Sigmoid colon (tissue), 7 donors: Measurements from ENCODE around the gene POMP. TPM values are rescaled to one million over a fixed set of nuclear protein-coding genes. Genes with fewer than 3 reads are reported as not detected.

Source experiments
- DNase-seq: peaks from one replicate; pipeline ENCODE4 v3.0.0-alpha.2; 2019
- H3K27ac ChIP-seq, 4 donors: fragments of 200-600 bp; sonication (generic); one replicate each; pipeline ENCODE4 v1.5.1; 2016 to 2019; ENCODE audit warnings: mild to moderate bottlenecking in 1 of 4
- H3K27me3 ChIP-seq, 3 donors: fragments of 200-600 bp; sonication (generic); one replicate each; pipeline ENCODE4 v1.5.1; 2019; ENCODE audit warnings: mild to moderate bottlenecking in 1 of 3
- H3K36me3 ChIP-seq, 4 donors: fragments of 200-600 bp; sonication (generic); one replicate each; pipeline ENCODE4 v1.5.1; 2016 to 2019
- H3K4me1 ChIP-seq, 4 donors: fragments of 200-600 bp; sonication (generic); one replicate each; pipeline ENCODE4 v1.5.1; 2017 to 2019
- H3K4me3 ChIP-seq, 4 donors: fragments of 200-600 bp; sonication (generic); one replicate each; pipeline ENCODE4 v1.5.1; 2017 to 2019; ENCODE audit warnings: mild to moderate bottlenecking in 2 of 4, moderate library complexity in 1 of 4
- H3K9me3 ChIP-seq, 4 donors: fragments of 200-600 bp in 3 of 4; sonication (generic) in 3 of 4; one replicate each; pipeline versions ENCODE4 v1.5.1 to v1.6.1; 2013 to 2019
- EP300 ChIP-seq, 4 donors: sonication (generic); formaldehyde crosslinking; IDR thresholded peaks; one replicate each; pipeline ENCODE4 v1.6.1; 2017; ENCODE audit warnings: antibody characterized with exemption in 4 of 4
- POLR2A ChIP-seq, 2 donors: fragments of 450-650 bp; IDR thresholded peaks; one replicate each; pipeline ENCODE4 v1.6.1; 2016; ENCODE audit warnings: antibody characterized with exemption in 2 of 2, mild to moderate bottlenecking in 2 of 2, moderate library complexity in 2 of 2
- POLR2AphosphoS5 ChIP-seq, 4 donors: sonication (generic); formaldehyde crosslinking; IDR thresholded peaks; one replicate each; pipeline ENCODE4 v1.6.1; 2017; ENCODE audit warnings: antibody characterized with exemption in 4 of 4
- WGBS, 2 donors: extraction: QIAGEN DNeasy Blood & Tissue Kit; methylation state at CpG; one replicate each; pipeline ENCODE4 v1.1.7; 2013; 5-methylcytosine and 5-hydroxymethylcytosine counted together
- intact Hi-C: fragments of 100-400 bp; cut with DNase I; formaldehyde crosslinking; loops from one replicate; pipeline ENCODE4 v1.15.1; 2023
- polyA plus RNA-seq, 3 donors: library from polyadenylated mRNA; stranded (reverse); fragments of 200-250 nt; gene quantifications; one replicate each; pipeline ENCODE4 v1.2.3, GENCODE V29; 2013
- total RNA-seq, 4 donors: library from RNA; depleted of rRNA; stranded (reverse); fragments of >200 nt; gene quantifications; one replicate each; pipeline ENCODE4 v1.1.0, GENCODE V29; 2016
- TF ChIP-seq, protein P1 (sequence below), 4 experiments: fragments of 450-650 bp in 3 of 4; fragments of 200-600 bp in 1 of 4; IDR thresholded peaks; one replicate each; pipeline ENCODE4 v1.5.1; 2016 to 2019; ENCODE audit warnings: antibody characterized with exemption in 4 of 4, mild to moderate bottlenecking in 3 of 4, moderate library complexity in 2 of 4
- donor health status: healthy with polysubstance abuse.
- donor health status: Bipolar disorder and iron deficiency.
- donor health status: healthy.

Gene POMP
- total and polyA plus RNA-seq, 7 donors, result 38.6 to 163 (median 96.4) TPM

DNA sequence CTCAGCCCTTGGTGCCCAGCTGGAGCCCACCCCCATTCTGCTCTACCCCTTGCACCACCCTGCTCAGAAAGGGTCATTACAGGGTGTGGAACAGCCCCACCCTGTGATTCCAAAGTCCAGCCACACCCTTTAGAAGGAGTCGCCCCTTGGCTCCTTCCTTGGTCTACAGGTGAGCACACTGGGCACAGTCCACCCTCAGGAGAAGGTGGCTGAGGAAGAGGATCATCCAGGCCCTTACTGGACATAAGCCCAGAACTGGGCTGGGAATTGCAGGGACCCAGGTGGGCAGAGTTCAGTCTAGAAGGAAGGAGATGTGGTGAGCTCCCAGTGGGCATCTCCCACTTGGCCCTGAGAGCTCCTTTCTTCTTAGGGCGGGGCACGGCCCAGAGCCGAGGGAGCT lies 51.2 kb downstream of the POMP start:
- WGBS, 2 donors, result 48 to 79% methylated on average over 4 of the region's 4 CpGs
- H3K4me3 ChIP-seq, result no peak overlapping the region
- no peaks in the 10 kb centered on the region for H3K27me3 ChIP-seq
- TF ChIP-seq POLR2A (IDR thresholded peaks at IDR 0.05) (no peak), EP300 (IDR thresholded peaks at IDR 0.05) (no peak), POLR2AphosphoS5 (IDR thresholded peaks at IDR 0.05) (no peak)
- TF ChIP-seq, protein P1, sequence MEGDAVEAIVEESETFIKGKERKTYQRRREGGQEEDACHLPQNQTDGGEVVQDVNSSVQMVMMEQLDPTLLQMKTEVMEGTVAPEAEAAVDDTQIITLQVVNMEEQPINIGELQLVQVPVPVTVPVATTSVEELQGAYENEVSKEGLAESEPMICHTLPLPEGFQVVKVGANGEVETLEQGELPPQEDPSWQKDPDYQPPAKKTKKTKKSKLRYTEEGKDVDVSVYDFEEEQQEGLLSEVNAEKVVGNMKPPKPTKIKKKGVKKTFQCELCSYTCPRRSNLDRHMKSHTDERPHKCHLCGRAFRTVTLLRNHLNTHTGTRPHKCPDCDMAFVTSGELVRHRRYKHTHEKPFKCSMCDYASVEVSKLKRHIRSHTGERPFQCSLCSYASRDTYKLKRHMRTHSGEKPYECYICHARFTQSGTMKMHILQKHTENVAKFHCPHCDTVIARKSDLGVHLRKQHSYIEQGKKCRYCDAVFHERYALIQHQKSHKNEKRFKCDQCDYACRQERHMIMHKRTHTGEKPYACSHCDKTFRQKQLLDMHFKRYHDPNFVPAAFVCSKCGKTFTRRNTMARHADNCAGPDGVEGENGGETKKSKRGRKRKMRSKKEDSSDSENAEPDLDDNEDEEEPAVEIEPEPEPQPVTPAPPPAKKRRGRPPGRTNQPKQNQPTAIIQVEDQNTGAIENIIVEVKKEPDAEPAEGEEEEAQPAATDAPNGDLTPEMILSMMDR (IDR thresholded peaks at IDR 0.05), result no peak
- H3K4me1 ChIP-seq, result no peaks in the 10 kb centered on the region
- no peaks in the 10 kb centered on the region for H3K9me3 ChIP-seq
- H3K27ac ChIP-seq, result no peak overlapping the region
- no peak for DNase-seq
- H3K36me3 ChIP-seq, result no peaks in the 10 kb centered on the region
- intact Hi-C loops, result no loop called here

DNA sequence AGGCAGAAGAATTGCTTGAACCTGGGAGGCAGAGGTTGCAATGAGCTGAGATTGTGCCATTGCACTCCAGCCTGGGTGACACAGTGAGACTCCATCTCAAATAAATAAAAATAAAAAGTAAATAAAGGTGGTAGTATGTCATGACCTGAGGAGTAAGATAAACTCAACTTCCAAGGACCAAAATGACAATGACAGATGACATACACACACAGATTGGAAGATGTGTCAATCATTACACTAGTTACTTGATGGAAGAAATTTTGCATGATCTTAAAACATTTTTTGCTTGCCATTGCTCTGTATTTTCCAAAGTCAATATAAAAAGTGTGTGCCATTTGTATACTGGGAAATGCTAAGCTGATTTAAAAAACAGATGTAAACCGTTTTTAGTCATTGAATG lies 55.7 kb downstream of the POMP start:
- intact Hi-C loops, result loop anchor here (5.0 kb wide), 2 partner anchors 572 to 1462 kb away; partner anchors contain the start of gene RPL21

DNA sequence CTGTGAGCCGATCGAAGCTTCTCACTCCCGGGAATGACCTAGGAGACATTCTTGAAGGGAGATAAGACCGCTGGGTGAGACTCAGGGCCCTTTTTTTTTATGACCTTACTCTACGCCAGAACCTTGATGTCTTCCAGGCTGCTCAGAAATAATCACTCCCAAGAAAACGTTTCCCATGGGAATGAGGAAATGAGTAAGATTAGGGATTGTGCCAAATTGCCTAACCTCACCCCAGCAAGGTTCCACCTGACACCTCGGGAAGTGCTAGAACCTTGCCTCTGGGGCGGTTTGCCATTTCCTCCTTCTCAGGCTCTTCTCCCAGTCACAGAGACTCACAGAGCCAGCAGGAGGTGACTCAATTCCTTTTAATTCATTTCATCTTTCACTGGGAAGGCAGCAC lies 57.6 kb downstream of the POMP start:
- intact Hi-C loops, result loop anchor here (5.0 kb wide), 2 partner anchors 574 to 1464 kb away; partner anchors contain the start of gene RPL21
- peak; percentile 85 for DNase-seq
- Histone ChIP-seq H3K4me1 (peaks cover 0 to 21% (median 16%) of the 10 kb centered on the region in 4 donors), H3K27me3 (no peaks in the 10 kb centered on the region), H3K36me3 (no peaks in the 10 kb centered on the region), H3K4me3 (no peak overlapping the region), H3K9me3 (no peaks in the 10 kb centered on the region), H3K27ac (peak overlapping the region; percentile 22 to 94 (median 66))
- 8 to 47% methylated on average over 8 of the region's 8 CpGs for WGBS, 2 donors
- no peak for TF ChIP-seq POLR2A (IDR thresholded peaks at IDR 0.05)
- TF ChIP-seq POLR2AphosphoS5 (IDR thresholded peaks at IDR 0.05), result peak; percentile 17 to 58 (median 38)

More for the DNA sequence above, 55.7 kb downstream of the POMP start:
- Histone ChIP-seq H3K4me3 (no peak overlapping the region), H3K27me3 (no peaks in the 10 kb centered on the region), H3K27ac (no peak overlapping the region), H3K4me1 (peaks cover 0 to 21% (median 16%) of the 10 kb centered on the region in 4 donors), H3K9me3 (no peaks in the 10 kb centered on the region), H3K36me3 (no peaks in the 10 kb centered on the region)
- WGBS, 2 donors, result 94 to 95% methylated on average over 1 of the region's 1 CpG
- DNase-seq, result no peak
- no peak for TF ChIP-seq EP300 (IDR thresholded peaks at IDR 0.05)
- no peak for TF ChIP-seq POLR2A (IDR thresholded peaks at IDR 0.05)
- no peak for TF ChIP-seq POLR2AphosphoS5 (IDR thresholded peaks at IDR 0.05)
- TF ChIP-seq, protein P1 (IDR thresholded peaks at IDR 0.05), result no peak

DNA sequence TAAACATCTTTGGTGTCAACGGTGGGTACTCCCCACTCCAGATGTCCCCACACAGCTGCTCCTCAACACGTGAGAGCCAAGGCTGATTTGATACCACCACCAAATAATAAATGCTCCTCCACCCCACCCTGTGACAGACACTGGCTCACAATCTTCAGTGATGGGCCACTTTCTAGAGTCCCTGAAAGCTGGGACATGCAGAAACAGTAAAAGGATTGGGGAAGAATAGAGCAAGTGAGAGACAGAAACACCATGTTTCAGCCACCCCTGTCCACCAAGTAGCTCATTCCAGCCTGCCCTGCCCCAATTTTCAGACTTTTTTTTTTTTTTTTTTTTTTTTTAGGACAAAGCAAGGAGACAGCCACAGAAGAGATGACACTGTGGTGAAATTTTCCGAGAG lies 58.2 kb downstream of the POMP start:
- Histone ChIP-seq H3K9me3 (no peaks in the 10 kb centered on the region), H3K36me3 (no peaks in the 10 kb centered on the region), H3K27me3 (no peaks in the 10 kb centered on the region), H3K4me1 (peaks cover 0 to 21% (median 16%) of the 10 kb centered on the region in 4 donors), H3K27ac (peak overlapping the region; percentile 22 to 94 (median 66)), H3K4me3 (no peak overlapping the region)
- DNase-seq, result no peak
- 74 to 83% methylated on average over 3 of the region's 3 CpGs for WGBS, 2 donors
- no peak for TF ChIP-seq EP300 (IDR thresholded peaks at IDR 0.05)
- no peak for TF ChIP-seq POLR2AphosphoS5 (IDR thresholded peaks at IDR 0.05)
- TF ChIP-seq, protein P1 (IDR thresholded peaks at IDR 0.05), result no peak
- no peak for TF ChIP-seq POLR2A (IDR thresholded peaks at IDR 0.05)
- intact Hi-C loops, result loop anchor here (5.0 kb wide), 2 partner anchors 575 to 1465 kb away; partner anchors contain the start of gene RPL21

DNA sequence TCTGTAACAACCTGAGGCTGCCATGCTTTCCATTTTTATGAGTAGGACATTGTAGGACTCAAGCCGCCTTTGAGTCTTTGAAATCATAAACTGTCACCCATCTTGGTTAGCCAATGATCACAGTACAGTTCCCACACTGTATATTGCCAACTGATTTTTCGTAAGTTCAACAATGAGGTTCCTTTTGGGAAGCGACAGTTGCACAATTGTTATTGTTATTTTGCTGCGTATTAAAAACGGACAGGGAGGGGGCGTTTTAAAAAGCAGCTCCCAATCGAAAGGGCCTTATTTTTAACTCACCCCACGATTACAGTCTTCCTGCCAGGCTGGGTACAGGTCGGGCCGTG lies 59.2 kb downstream of the POMP start:
- intact Hi-C loops, result loop anchor here (2.0 to 5.0 kb wide), 4 partner anchors 59 to 1466 kb away; partner anchors contain the start of genes POMP and RPL21
- H3K4me1 ChIP-seq, result peaks cover 0 to 21% (median 16%) of the 10 kb centered on the region in 4 donors
- no peaks in the 10 kb centered on the region for H3K36me3 ChIP-seq
- H3K4me3 ChIP-seq, result peak overlapping the region; percentile 67 to 75 (median 74)
- peak overlapping the region; percentile 90 to 98 (median 93) for H3K27ac ChIP-seq
- H3K9me3 ChIP-seq, result no peaks in the 10 kb centered on the region
- WGBS, 2 donors, result 2 to 5% methylated on average over 10 of the region's 10 CpGs
- H3K27me3 ChIP-seq, result no peaks in the 10 kb centered on the region
- TF ChIP-seq, protein P1 (IDR thresholded peaks at IDR 0.05), result no peak
- TF ChIP-seq POLR2AphosphoS5 (IDR thresholded peaks at IDR 0.05) (peak in 1 of 4 donors; percentile 61), EP300 (IDR thresholded peaks at IDR 0.05) (peak in 1 of 4 donors; percentile 62)
- no peak for DNase-seq
